ENCODE results near the gene MAN1B1. TPM values are rescaled to one million over a fixed set of nuclear protein-coding genes. Genes with fewer than 3 reads are reported as not detected.
A peak's percentile ranks its signal among the peaks of the same experiment; 100 is the strongest.
"Not testable (repeated sequence)": the region's sequence is repeated elsewhere in the genome, so short reads cannot be mapped to it uniquely, and the experiment has no call there.

Gene MAN1B1
- total RNA-seq, 1 donor from 2014 or later = 27.4 TPM

- ATAC-seq = no peak
- DNase-seq (ENCODE audit: low spot score) = no peak
These were observed 36.7 kb downstream of the MAN1B1 start for GRCh38 chr9:137123468-137123837.

- DNase-seq (ENCODE audit: low spot score); ATAC-seq: not testable (repeated sequence)
These were observed 37.2 kb downstream of the MAN1B1 start for GRCh38 chr9:137123952-137124462.

- no peak for ATAC-seq
- no peak for DNase-seq (ENCODE audit: low spot score)
These were observed 40.0 kb downstream of the MAN1B1 start for GRCh38 chr9:137126786-137127185.

DNA sequence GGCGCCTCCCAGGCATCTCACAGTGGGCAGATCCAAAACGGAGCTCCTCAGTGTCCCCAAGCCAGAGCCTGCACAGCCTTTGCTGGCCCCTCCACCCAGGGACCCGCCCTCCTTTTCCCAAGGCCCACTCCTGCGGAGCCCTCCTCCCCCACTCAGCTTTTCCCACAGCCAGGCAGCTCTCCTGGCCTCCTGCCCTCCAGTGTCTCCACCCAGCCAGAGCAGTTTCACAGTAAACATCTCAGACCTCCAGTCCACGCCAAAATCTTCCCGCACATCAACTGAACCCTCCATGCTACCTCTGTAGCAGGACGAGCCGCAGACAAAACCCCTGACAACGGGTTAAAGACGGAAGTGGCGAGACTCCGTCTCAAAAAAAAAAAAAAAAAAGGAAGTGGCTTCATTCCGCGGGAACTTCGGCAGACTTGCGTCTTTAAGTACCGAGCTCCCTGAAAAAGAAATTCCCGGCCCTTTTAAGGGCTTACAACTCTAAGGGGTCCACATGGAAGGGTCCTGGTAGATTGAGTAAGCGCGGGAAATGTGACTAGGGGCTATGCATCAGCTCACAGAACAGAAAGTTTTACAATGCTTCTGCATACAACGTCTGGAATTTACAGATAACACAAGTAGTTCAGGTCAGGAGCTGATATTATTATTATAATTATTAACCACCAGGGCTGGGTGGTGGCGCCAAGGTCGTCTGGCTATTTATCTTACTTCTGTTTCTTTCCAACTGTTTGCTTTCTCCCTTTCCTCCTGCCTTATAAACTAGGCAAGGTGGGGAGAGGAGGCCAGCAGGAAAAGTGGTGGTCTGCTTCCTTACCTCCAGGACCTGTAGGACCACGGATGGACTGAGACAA lies 40.7 kb downstream of the MAN1B1 start:
- ATAC-seq (no peak), DNase-seq (ENCODE audit: low spot score) (no peak)

- DNase-seq (ENCODE audit: low spot score) (no peak), ATAC-seq (no peak)
These were observed 41.5 kb downstream of the MAN1B1 start for GRCh38 chr9:137128158-137128861.

- ATAC-seq = peak; percentile 14
- DNase-seq (ENCODE audit: low spot score) = no peak
These were observed 42.2 kb downstream of the MAN1B1 start for GRCh38 chr9:137128862-137129455.

DNA sequence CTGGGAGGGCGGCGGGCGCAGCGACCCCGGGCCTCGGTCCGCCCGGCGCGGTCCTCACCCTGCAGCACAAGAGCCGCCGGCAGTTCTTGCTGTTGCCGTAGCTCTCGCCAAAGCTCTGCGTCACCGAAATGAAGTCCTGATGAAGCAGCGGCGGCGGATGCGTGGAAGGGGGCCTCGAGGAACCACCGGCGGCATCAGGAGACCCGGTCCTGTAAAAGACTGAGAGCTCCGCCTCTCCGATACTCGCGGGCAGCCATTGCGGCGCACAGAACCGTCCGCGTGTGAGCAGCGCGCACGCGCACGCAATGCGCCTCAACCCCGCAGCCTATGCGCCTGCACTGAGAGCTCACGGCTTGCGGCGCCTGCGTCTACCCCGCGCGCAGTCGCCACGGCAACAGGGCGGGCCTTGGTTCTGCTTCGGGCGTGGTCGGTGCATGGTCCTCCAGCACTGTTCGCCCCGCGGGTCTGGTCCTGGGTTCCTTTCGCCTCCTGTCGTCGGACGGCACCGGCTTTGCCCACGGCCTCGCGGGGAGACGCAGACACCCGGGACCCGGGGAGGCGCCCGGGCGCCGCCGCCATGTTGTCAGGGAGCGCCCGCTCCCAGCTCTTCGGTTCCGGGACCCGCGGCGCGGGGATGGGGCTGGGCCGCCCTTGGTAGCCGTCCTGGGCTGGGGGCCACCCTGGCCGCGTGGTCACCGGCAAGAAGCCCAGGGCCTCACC lies 42.8 kb downstream of the MAN1B1 start:
- peak; percentile 88 for DNase-seq (ENCODE audit: low spot score)
- ATAC-seq = peak; percentile 98

DNA sequence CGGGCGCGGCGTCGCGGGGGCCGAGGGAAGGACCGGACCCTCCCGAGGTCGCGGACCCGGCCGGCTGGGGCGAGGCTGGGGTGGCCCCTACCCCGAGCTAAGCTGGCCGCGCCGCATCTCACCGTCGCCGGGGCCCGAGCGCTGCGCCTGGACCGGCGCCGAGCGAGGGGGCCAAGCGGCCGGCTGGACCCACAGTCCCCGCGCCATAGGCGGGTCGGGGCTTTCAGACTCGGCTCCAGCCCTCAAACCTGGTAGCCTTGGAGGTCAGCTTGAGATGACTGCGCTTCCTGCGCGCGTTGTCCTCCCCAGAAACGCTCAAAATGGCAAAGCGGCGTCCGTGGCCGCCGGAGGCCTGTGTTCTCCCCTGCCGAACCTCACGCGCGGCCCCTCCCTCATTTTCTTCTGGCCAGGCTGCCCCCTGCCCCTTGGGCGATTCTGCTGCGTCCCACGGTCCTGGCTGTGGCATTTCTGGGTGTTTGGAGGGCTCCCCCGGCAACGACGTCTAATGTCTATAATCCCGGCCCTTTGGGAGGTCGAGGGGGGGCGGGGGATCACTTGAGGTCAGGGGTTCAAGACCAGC lies 43.5 kb downstream of the MAN1B1 start:
- DNase-seq (ENCODE audit: low spot score) = no peak
- ATAC-seq = no peak

DNA sequence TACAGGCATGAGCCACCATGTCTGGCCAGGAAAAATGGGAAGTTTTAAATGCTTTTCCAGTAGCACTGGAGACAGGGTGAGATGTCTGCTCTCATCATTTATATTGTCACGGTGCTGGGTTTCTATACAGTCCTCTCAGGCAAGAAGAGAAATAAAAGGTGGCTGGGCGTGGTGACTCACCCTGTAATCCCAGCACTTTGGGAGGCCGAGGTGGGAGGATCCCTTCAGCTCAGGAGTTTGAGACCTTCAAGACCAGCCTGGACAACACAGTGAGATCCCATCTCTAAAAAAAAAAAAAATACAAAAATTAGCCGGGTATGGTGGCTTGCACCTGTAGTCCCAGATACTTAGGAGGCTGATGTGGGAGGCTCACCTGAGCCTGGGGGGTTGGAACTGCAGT lies 47.4 kb downstream of the MAN1B1 start:
- ATAC-seq = no peak

DNA sequence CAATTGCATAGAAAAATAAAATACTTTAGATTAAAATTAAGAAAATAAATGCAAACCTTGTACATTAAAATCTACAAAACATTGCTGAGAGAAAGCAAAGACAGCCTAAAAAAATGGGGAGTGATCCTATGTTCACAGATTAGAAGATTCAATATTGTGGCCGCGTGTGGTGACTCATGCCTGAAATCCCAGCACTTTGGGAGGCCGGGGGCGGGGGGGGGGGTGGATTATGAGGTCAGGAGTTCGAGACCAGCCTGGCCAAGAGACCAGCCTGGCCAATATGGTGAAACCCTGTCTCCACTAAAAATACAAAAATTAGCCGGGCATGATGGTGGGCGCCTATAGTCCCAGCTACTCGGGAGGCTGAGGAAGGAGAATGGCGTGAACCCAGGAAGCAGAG lies 48.4 kb downstream of the MAN1B1 start:
- not testable (repeated sequence) for DNase-seq (ENCODE audit: low spot score); ATAC-seq

More for the DNA sequence above, 47.4 kb downstream of the MAN1B1 start:
- no peak for DNase-seq (ENCODE audit: low spot score)

- ATAC-seq = no peak
- DNase-seq (ENCODE audit: low spot score) = no peak
These were observed 49.6 kb downstream of the MAN1B1 start for GRCh38 chr9:137136261-137136880.

DNA sequence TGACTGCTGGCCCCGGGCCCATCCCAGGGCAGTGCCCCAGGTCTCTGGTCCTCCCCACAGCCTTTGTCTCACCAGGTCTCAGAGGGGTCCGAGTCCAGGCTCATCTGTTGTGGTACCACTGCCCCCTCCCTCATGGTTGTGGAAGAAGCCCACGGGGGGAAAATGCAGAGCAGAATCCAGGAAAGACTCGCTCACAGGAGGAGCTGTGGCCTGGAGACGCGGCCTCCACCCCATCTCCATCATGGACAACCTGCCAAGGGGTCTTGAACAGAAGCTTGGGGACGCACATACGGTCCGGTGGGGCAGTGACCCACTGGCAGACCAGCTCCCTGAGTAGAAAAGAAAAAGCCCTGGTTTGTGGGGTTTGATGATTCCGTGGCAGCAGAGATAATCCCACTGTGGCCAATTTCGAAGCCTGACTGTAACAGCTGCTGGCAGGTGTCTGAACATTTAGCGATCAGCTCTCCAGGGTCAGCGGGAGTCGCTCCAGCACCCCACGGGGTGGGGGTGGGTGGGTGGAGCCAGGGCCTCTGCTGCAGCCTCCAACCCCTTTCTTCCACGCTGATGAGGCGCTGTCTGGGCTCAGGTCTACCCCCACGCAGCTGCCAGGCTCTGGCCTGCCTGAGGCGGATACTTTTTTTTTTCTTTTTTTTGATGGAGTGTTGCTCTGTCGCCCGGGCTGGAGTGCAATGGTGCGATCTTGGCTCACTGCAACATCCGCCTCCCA lies 50.3 kb downstream of the MAN1B1 start:
- no peak for DNase-seq (ENCODE audit: low spot score)
- ATAC-seq = no peak

- ATAC-seq (no peak), DNase-seq (ENCODE audit: low spot score) (no peak)
These were observed 51.4 kb downstream of the MAN1B1 start for GRCh38 chr9:137138058-137138721.

DNA sequence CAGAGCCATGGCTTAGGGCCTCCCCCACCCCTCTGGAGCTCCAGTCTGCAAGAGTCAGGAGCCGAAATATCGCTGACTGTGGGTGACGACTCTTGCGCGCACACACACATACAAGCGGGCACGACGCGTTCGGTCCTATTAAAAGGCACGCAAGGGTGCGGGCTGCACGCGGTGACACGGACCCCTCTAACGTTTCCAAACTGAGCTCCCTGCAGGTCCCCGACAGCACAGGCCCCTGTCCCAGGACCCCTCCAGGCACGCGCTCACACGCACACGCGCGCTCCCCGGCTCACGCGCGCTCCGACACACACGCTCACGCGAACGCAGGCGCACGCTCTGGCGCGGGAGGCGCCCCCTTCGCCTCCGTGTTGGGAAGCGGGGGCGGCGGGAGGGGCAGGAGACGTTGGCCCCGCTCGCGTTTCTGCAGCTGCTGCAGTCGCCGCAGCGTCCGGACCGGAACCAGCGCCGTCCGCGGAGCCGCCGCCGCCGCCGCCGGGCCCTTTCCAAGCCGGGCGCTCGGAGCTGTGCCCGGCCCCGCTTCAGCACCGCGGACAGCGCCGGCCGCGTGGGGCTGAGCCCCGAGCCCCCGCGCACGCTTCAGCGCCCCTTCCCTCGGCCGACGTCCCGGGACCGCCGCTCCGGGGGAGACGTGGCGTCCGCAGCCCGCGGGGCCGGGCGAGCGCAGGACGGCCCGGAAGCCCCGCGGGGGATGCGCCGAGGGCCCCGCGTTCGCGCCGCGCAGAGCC lies 52.1 kb downstream of the MAN1B1 start, which contains the start of gene GRIN1:
Gene GRIN1 (plus strand): TSS at position 433 of the 746 bp plus-strand sequence. CDS start 333 bp downstream, outside the sequence.
- DNase-seq (ENCODE audit: low spot score) (no peak), ATAC-seq (peak; percentile 67)

- no peak for ATAC-seq
- DNase-seq (ENCODE audit: low spot score) = no peak
These were observed 52.8 kb downstream of the MAN1B1 start for GRCh38 chr9:137139468-137140150.

DNA sequence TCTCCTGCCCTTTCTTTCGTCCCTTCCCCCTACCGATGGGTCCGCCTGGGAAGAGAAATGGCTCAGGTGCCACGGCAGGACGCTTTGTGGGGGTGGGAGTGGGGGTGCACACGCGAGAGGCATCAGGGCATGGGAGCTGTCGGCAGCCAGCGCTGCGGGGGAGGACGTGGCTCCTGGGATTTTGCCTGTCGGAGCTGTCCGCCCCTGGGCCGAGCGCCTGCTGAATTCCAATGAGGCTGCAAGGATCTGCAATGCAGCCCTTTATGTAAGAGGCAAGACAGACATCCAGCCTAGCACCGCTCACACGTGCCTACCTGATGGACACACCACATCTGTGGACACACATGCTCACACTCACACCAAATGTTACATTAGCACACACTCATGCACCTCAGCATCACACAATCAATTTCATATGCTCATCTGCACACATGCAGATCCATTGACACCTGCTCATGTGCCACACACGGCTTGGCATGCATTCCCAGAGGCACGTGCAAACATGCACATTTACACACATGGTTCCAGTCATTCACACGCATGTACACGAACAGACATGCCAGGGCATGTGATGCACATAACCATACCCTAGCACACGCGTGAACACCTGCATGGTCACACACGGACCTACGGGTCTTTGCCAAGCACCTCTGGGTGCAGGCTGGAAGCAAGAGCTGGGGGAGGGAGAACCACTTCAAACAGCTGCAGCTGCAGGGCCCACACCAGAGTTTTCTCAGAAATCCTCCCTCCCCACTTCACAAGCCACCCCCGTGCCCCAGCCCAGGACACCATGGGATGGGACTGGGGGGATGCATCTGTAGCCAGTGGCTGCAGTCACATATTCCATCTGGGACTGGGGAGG lies 53.6 kb downstream of the MAN1B1 start:
- DNase-seq (ENCODE audit: low spot score) = no peak
- no peak for ATAC-seq

All from left lobe of liver (tissue), 2 donors.